Measurements from ENCODE around the gene SACM1L.

The SACM1L gene

GRCh38 chr3:45789235-45789812, 100.1 kb downstream of the SACM1L start:
- no peak for DNase-seq (ENCODE audit: low read depth)

- DNase-seq (ENCODE audit: low read depth) = no peak
Observed at GRCh38 chr3:45790596-45790995, 101.4 kb downstream of the SACM1L start.

- no peak for DNase-seq (ENCODE audit: low read depth)
Observed at GRCh38 chr3:45792036-45792435, 102.8 kb downstream of the SACM1L start.

- no peak for DNase-seq (ENCODE audit: low read depth)
Observed at GRCh38 chr3:45792516-45793172, 103.4 kb downstream of the SACM1L start.

- no peak for DNase-seq (ENCODE audit: low read depth)
Observed at GRCh38 chr3:45793482-45794176, 104.4 kb downstream of the SACM1L start.

- no peak for DNase-seq (ENCODE audit: low read depth)
Observed at GRCh38 chr3:45794177-45794560, 105.0 kb downstream of the SACM1L start.

- no peak for DNase-seq (ENCODE audit: low read depth)
Observed at GRCh38 chr3:45794660-45795059, 105.5 kb downstream of the SACM1L start.
